GM23338 (cell line): ENCODE data around the gene TBCEL. TPM values are rescaled to one million over a fixed set of nuclear protein-coding genes. Genes with fewer than 3 reads are reported as not detected.

Experiments
- ATAC-seq: fragments of 200-7000 bp; cut with Tn5 transposase; 3 replicates; pipeline ENCODE4 v1.9.1; 2020
- DNase-seq: peaks from one replicate; pipeline ENCODE4 v3.0.0-alpha.2; 2015; ENCODE audit warnings: low spot score
- H2AFZ ChIP-seq: fragments of 200-600 bp; sonication (generic); 2 replicates; pipeline ENCODE4 v1.8.0; 2016; ENCODE audit warnings: antibody characterized with exemption, mild to moderate bottlenecking, moderate library complexity
- H3F3A ChIP-seq: fragments of 200-600 bp; sonication (generic); replicated peaks from 2 replicates; pipeline ENCODE4 v1.8.0; 2017; ENCODE audit warnings: antibody characterized with exemption, mixed run types, low read depth
- H3K27ac ChIP-seq: fragments of 200-600 bp; sonication (generic); 2 replicates; pipeline ENCODE4 v1.6.1; 2016; ENCODE audit warnings: low read depth
- H3K27me3 ChIP-seq: fragments of 200-600 bp; sonication (generic); 2 replicates; pipeline ENCODE4 v1.8.0; 2016; ENCODE audit warnings: mild to moderate bottlenecking, mixed run types, moderate library complexity; ENCODE audit not compliant: insufficient read depth
- H3K36me3 ChIP-seq: fragments of 200-600 bp; sonication (generic); 2 replicates; pipeline ENCODE4 v1.8.0; 2016; ENCODE audit warnings: mild to moderate bottlenecking; ENCODE audit not compliant: insufficient read depth
- H3K4me1 ChIP-seq: fragments of 200-600 bp; sonication (generic); 2 replicates; pipeline ENCODE4 v1.8.0; 2016; ENCODE audit warnings: mild to moderate bottlenecking, moderate library complexity; ENCODE audit not compliant: insufficient read depth
- H3K4me2 ChIP-seq: fragments of 200-600 bp; sonication (generic); 2 replicates; pipeline ENCODE4 v1.7.1; 2017; ENCODE audit warnings: mixed run types
- H3K4me3 ChIP-seq: fragments of 200-600 bp; sonication (generic); 2 replicates; pipeline ENCODE4 v1.6.1; 2016; ENCODE audit warnings: mixed run types
- H3K79me2 ChIP-seq: fragments of 200-600 bp; sonication (generic); replicated peaks from 2 replicates; pipeline ENCODE4 v1.8.0; 2017; ENCODE audit warnings: mild to moderate bottlenecking; ENCODE audit not compliant: insufficient read depth
- H3K9me2 ChIP-seq: fragments of 200-600 bp; sonication (generic); 2 replicates; pipeline ENCODE4 v1.8.0; 2017; ENCODE audit not compliant: insufficient read depth
- H4K20me1 ChIP-seq: fragments of 200-600 bp; sonication (generic); replicated peaks from 2 replicates; pipeline ENCODE4 v1.8.0; 2017; ENCODE audit warnings: mild to moderate bottlenecking; ENCODE audit not compliant: insufficient read depth
- H3K27ac Mint-ChIP-seq: 2 replicates; pipeline ENCODE4 v1.8.0; 2020; ENCODE audit warnings: inconsistent platforms, mild to moderate bottlenecking, moderate library complexity, mixed read lengths
- H3K27me3 Mint-ChIP-seq: 3 replicates; pipeline ENCODE4 v1.8.0; 2022; ENCODE audit warnings: low read depth, mild to moderate bottlenecking, moderate library complexity, mixed read lengths, inconsistent platforms; ENCODE audit not compliant: insufficient read depth, poor library complexity
- H3K36me3 Mint-ChIP-seq: 3 replicates; pipeline ENCODE4 v1.8.0; 2021; ENCODE audit warnings: low read depth, mild to moderate bottlenecking, inconsistent platforms, moderate library complexity, mixed read lengths
- H3K4me1 Mint-ChIP-seq: 3 replicates; pipeline ENCODE4 v1.8.0; 2020; ENCODE audit warnings: mild to moderate bottlenecking, inconsistent platforms, mixed read lengths
- H3K4me3 Mint-ChIP-seq: 3 replicates; pipeline ENCODE4 v1.8.0; 2021; ENCODE audit warnings: moderate library complexity, mild to moderate bottlenecking, inconsistent platforms, mixed read lengths
- H3K9me3 Mint-ChIP-seq: 3 replicates; pipeline ENCODE4 v1.8.0; 2020; ENCODE audit warnings: moderate library complexity, mild to moderate bottlenecking, inconsistent platforms, mixed read lengths
- CREB1 ChIP-seq: fragments of 250-450 bp; sonication (Bioruptor Pico); IDR thresholded peaks from 2 replicates; pipeline ENCODE4 v1.5.0; 2020; ENCODE audit warnings: low read depth, mild to moderate bottlenecking, moderate library complexity
- EZH2 ChIP-seq: fragments of 200-600 bp; sonication (generic); IDR thresholded peaks from one replicate; pipeline ENCODE4 v1.8.0; 2017; ENCODE audit warnings: antibody characterized with exemption, mild to moderate bottlenecking, low read depth; ENCODE audit not compliant: unreplicated experiment
- POLR2AphosphoS5 ChIP-seq: IDR thresholded peaks from 2 replicates; pipeline ENCODE4 v1.6.1; 2016; ENCODE audit warnings: antibody characterized with exemption, low read depth
- ZNF114 ChIP-seq: fragments of 250-450 bp; sonication (Bioruptor Pico); IDR thresholded peaks from 2 replicates; pipeline ENCODE4 v1.5.0; 2020; ENCODE audit warnings: mild to moderate bottlenecking, moderate library complexity
- polyA plus RNA-seq: library from polyadenylated mRNA; unstranded; fragments of >200 nt; fragmentation: Nextera tagmentation; extraction: Ambion mirVana; gene quantifications from 2 replicates; pipeline ENCODE4 v1.2.1, GENCODE V29; 2016
- total RNA-seq: library from RNA; depleted of rRNA; stranded (reverse); fragments of >200 nt; shearing (Covaris generic); gene quantifications from 2 replicates; pipeline ENCODE4 v1.2.3, GENCODE V29; 2014
- TF ChIP-seq, protein P1 (sequence below): IDR thresholded peaks from one replicate; pipeline ENCODE4 v1.6.1; 2018; ENCODE audit warnings: antibody characterized with exemption; ENCODE audit not compliant: unreplicated experiment
- TF ChIP-seq, protein P2 (sequence below): fragments of 250-450 bp; sonication (Bioruptor Pico); IDR thresholded peaks from 2 replicates; pipeline ENCODE4 v1.5.0; 2020; ENCODE audit warnings: mild to moderate bottlenecking, moderate library complexity

The TBCEL gene
- total and polyA plus RNA-seq, 2 experiments from 2014 or later: 5.4 to 16.2 TPM

GRCh38 chr11:121099364-121099763, 75.5 kb downstream of the TBCEL start:
- no peaks in the 10 kb centered on the region for H3K27me3 Mint-ChIP-seq
- ATAC-seq: no peak
- no peak overlapping the region for H3K27ac Mint-ChIP-seq

More at GRCh38 chr11:121099364-121099763, 75.5 kb downstream of the TBCEL start:
- H3F3A ChIP-seq: no peaks in the 10 kb centered on the region
- no peaks in the 10 kb centered on the region for H3K36me3 Mint-ChIP-seq
- H3K27ac ChIP-seq: no peak overlapping the region
- no peak overlapping the region for H2AFZ ChIP-seq
- DNase-seq: no peak
- TF ChIP-seq, protein P1, sequence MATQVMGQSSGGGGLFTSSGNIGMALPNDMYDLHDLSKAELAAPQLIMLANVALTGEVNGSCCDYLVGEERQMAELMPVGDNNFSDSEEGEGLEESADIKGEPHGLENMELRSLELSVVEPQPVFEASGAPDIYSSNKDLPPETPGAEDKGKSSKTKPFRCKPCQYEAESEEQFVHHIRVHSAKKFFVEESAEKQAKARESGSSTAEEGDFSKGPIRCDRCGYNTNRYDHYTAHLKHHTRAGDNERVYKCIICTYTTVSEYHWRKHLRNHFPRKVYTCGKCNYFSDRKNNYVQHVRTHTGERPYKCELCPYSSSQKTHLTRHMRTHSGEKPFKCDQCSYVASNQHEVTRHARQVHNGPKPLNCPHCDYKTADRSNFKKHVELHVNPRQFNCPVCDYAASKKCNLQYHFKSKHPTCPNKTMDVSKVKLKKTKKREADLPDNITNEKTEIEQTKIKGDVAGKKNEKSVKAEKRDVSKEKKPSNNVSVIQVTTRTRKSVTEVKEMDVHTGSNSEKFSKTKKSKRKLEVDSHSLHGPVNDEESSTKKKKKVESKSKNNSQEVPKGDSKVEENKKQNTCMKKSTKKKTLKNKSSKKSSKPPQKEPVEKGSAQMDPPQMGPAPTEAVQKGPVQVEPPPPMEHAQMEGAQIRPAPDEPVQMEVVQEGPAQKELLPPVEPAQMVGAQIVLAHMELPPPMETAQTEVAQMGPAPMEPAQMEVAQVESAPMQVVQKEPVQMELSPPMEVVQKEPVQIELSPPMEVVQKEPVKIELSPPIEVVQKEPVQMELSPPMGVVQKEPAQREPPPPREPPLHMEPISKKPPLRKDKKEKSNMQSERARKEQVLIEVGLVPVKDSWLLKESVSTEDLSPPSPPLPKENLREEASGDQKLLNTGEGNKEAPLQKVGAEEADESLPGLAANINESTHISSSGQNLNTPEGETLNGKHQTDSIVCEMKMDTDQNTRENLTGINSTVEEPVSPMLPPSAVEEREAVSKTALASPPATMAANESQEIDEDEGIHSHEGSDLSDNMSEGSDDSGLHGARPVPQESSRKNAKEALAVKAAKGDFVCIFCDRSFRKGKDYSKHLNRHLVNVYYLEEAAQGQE: no peak
- TF ChIP-seq CREB1 (CRISPR knock-in tag) (no peak), ZNF114 (CRISPR knock-in tag) (no peak), EZH2 (no peak), POLR2AphosphoS5 (no peak)
- TF ChIP-seq, protein P2, sequence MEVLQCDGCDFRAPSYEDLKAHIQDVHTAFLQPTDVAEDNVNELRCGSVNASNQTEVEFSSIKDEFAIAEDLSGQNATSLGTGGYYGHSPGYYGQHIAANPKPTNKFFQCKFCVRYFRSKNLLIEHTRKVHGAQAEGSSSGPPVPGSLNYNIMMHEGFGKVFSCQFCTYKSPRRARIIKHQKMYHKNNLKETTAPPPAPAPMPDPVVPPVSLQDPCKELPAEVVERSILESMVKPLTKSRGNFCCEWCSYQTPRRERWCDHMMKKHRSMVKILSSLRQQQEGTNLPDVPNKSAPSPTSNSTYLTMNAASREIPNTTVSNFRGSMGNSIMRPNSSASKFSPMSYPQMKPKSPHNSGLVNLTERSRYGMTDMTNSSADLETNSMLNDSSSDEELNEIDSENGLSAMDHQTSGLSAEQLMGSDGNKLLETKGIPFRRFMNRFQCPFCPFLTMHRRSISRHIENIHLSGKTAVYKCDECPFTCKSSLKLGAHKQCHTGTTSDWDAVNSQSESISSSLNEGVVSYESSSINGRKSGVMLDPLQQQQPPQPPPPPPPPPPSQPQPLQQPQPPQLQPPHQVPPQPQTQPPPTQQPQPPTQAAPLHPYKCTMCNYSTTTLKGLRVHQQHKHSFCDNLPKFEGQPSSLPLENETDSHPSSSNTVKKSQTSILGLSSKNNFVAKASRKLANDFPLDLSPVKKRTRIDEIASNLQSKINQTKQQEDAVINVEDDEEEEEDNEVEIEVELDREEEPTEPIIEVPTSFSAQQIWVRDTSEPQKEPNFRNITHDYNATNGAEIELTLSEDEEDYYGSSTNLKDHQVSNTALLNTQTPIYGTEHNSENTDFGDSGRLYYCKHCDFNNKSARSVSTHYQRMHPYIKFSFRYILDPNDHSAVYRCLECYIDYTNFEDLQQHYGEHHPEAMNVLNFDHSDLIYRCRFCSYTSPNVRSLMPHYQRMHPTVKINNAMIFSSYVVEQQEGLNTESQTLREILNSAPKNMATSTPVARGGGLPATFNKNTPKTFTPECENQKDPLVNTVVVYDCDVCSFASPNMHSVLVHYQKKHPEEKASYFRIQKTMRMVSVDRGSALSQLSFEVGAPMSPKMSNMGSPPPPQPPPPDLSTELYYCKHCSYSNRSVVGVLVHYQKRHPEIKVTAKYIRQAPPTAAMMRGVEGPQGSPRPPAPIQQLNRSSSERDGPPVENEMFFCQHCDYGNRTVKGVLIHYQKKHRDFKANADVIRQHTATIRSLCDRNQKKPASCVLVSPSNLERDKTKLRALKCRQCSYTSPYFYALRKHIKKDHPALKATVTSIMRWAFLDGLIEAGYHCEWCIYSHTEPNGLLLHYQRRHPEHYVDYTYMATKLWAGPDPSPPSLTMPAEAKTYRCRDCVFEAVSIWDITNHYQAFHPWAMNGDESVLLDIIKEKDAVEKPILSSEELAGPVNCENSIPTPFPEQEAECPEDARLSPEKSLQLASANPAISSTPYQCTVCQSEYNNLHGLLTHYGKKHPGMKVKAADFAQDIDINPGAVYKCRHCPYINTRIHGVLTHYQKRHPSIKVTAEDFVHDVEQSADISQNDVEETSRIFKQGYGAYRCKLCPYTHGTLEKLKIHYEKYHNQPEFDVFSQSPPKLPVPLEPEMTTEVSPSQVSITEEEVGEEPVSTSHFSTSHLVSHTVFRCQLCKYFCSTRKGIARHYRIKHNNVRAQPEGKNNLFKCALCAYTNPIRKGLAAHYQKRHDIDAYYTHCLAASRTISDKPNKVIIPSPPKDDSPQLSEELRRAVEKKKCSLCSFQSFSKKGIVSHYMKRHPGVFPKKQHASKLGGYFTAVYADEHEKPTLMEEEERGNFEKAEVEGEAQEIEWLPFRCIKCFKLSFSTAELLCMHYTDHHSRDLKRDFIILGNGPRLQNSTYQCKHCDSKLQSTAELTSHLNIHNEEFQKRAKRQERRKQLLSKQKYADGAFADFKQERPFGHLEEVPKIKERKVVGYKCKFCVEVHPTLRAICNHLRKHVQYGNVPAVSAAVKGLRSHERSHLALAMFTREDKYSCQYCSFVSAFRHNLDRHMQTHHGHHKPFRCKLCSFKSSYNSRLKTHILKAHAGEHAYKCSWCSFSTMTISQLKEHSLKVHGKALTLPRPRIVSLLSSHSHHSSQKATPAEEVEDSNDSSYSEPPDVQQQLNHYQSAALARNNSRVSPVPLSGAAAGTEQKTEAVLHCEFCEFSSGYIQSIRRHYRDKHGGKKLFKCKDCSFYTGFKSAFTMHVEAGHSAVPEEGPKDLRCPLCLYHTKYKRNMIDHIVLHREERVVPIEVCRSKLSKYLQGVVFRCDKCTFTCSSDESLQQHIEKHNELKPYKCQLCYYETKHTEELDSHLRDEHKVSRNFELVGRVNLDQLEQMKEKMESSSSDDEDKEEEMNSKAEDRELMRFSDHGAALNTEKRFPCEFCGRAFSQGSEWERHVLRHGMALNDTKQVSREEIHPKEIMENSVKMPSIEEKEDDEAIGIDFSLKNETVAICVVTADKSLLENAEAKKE (CRISPR knock-in tag): no peak
- H3K27me3 ChIP-seq: no peaks in the 10 kb centered on the region
- H3K79me2 ChIP-seq: no peaks in the 10 kb centered on the region
- no peaks in the 10 kb centered on the region for H4K20me1 ChIP-seq
- H3K4me2 ChIP-seq: no peak overlapping the region
- peaks cover 27% of the 10 kb centered on the region for H3K9me2 ChIP-seq
- peaks cover 17% of the 10 kb centered on the region for H3K4me1 ChIP-seq
- H3K9me3 Mint-ChIP-seq: no peaks in the 10 kb centered on the region
- peaks cover 26% of the 10 kb centered on the region for H3K4me1 Mint-ChIP-seq
- H3K4me3 Mint-ChIP-seq: no peak overlapping the region
- H3K36me3 ChIP-seq: no peaks in the 10 kb centered on the region
- H3K4me3 ChIP-seq: no peak overlapping the region
